Stimulated activated CD8-positive, alpha-beta memory T cell treated with anti-CD3 and anti-CD28 coated beads, Interleukin-4, amount 100 ng/mL, for 48 hours (primary cell): Measurements from ENCODE around the gene PEX1.
A peak's percentile ranks its signal among the peaks of the same experiment; 100 is the strongest.
"Not testable (repeated sequence)": the region's sequence is repeated elsewhere in the genome, so short reads cannot be mapped to it uniquely, and the experiment has no call there.

Experiments
- DNase-seq: peaks from one replicate; pipeline ENCODE4 v3.0.0-alpha.2; 2020

The PEX1 gene

DNA sequence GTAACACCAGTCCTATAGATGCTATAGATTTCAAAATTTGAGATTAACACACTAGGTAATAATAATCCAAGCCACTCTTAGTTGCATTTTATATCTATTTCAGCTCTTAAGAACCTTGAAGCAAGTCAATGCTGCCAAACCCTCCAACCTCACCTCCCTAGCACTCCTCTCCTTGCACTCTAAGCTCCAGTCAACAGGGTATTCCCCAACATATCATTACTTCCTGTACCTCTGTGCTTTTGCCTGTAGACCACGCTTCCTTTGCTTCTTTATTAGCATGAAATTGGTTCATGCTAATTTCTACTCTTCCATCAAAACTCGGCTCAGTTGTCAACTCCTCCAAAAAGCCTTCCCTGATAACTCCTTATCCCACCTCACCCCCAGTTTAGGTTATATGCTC is 24.6 kb downstream of the PEX1 start:
- no peak for DNase-seq

- DNase-seq: no peak
Measured at GRCh38 chr7:92498557-92498956, 29.8 kb downstream of the PEX1 start.

GRCh38 chr7:92496876-92497275 is 31.4 kb downstream of the PEX1 start:
- DNase-seq: no peak

DNA sequence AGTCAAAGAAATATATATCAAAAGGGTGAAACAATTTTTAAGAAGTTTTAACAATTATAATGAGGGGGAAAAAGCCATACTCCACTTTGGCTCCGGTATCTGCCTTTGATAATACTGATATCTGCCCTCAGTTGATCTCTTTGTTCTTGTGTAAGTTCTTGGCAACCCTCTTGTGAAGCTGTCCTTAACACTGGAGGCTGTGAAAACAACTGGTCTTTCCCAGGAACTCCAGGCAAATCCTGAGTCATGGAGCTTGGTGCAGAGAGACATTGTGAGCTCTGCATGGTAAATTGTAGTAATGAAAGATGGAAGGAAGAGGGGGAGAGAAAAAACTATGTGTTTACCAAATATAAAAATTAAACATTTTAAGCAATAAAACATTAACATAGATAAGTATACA is 38.7 kb downstream of the PEX1 start:
- no peak for DNase-seq

GRCh38 chr7:92487804-92488203 is 40.5 kb downstream of the PEX1 start:
- DNase-seq: no peak

- no peak for DNase-seq
Measured at GRCh38 chr7:92485974-92486373, 42.3 kb downstream of the PEX1 start.

GRCh38 chr7:92485267-92485892 is 42.9 kb downstream of the PEX1 start:
- DNase-seq: no peak

DNA sequence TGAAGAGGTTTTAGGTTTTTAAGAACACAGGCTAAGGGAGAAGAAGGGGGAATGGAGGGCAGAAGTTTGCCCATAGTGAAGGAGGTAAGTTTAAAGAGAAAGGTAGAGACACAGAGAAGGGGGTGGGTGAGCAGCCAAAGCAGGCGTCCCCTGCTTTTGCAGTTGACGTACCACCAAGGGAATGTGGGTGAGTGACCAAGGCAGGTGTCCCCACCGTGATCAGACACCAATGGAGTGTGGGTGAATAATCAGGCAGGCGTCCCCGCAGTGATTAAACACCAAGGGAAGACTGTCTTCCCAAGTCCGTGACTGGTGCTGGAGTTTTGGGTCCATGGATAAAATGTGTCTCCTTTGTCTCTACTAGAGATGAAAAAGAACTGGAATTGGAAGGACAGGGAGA is 44.1 kb downstream of the PEX1 start:
- DNase-seq: not testable (repeated sequence)

DNA sequence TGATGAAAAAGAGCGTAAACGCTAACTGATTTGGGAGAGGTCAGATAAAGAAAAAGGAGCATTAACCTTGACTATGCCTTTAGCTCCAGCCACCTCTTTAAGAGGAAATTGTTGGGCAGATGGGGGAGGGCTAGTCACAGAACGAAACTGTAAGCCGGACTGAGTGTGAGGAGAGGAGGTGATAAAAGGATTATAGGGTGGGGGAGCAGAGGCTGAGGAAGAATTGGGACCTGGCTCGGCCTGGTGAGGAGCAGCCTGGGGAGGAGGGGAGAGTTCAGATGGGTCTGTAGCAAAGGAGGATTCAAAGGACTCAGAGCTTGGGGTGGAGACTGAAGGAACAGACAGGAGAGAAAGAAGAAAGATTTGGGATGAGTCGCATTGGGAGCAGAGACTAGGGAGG is 44.7 kb downstream of the PEX1 start:
- DNase-seq: not testable (repeated sequence)

DNA sequence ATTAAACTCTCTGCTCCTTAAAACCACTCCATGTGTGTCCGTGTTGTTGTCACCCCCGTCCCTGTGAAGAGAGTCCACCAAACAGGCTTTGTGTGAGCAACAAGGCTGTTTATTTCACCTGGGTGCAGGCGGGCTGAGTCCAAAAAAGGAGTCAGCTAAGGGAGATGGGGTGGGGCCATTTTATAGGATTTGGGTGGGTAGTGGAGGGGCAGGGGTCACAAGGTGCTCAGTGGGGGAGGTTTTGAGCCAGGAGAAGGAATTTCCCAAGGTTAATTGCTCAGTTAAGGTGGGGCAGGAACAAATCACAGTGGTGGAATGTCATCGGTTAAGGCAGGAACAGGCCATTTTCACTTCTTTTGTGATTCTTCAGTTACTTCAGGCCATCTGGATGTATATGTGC is 49.2 kb downstream of the PEX1 start:
- DNase-seq: not testable (repeated sequence)

GRCh38 chr7:92478711-92479110 is 49.6 kb downstream of the PEX1 start:
- no peak for DNase-seq

- DNase-seq: no peak
Measured at GRCh38 chr7:92478095-92478494, 50.2 kb downstream of the PEX1 start.

DNA sequence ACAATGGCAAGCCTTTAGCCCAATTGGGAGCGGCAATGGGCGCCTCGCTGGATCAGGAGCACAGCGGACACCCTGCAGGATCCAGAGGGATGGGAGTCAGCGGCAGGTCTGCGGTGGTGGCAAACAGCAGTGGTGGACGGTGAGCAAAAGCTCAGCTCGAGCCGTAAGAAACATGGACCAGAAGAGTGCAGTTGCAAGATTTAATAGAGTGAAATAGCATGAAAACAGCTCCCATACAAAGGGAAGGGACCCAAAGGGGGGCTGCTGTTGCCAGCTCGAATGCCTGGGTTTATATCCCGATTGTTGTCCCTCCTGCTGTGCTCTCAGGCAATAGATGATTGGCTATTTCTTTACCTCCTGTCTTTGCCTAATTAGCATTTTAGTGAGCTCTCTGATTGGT is 50.6 kb downstream of the PEX1 start, which contains the start of gene ERVW-1:
ERVW-1 (minus strand) TSS at position 266 of the 400 bp plus-strand sequence. CDS start 7,565 bp downstream, outside the sequence.
- not testable (repeated sequence) for DNase-seq

GRCh38 chr7:92475851-92476590 is 52.3 kb downstream of the PEX1 start:
- not testable (repeated sequence) for DNase-seq

GRCh38 chr7:92475261-92475770 is 53.0 kb downstream of the PEX1 start:
- DNase-seq: not testable (repeated sequence)

DNA sequence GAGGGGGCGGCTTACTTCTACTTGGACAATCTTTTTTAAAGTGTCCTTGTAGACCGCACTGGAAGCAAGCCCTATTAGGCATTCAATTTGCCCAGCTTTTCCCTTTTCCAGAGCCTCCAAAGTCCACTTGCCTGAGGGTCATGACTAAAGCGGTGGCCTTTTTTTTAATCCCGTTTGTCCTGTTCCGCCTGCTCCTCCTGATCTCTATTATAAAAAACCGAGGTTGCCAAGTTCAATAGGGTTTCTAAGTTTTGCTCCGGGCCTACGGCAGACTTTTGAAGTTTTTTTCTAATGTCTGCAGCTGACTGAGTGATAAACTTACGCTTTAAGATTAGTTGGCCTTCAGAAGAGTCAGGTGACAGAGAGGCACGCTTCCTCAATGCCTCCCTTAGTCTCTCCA is 54.3 kb downstream of the PEX1 start:
- DNase-seq: not testable (repeated sequence)

- DNase-seq: not testable (repeated sequence)
Measured at GRCh38 chr7:92468589-92468988, 59.7 kb downstream of the PEX1 start.

- DNase-seq: no peak
Measured at GRCh38 chr7:92466682-92467081, 61.6 kb downstream of the PEX1 start.

- DNase-seq: no peak
Measured at GRCh38 chr7:92464515-92464914, 63.8 kb downstream of the PEX1 start.

GRCh38 chr7:92462560-92462959 is 65.8 kb downstream of the PEX1 start:
- DNase-seq: no peak

DNA sequence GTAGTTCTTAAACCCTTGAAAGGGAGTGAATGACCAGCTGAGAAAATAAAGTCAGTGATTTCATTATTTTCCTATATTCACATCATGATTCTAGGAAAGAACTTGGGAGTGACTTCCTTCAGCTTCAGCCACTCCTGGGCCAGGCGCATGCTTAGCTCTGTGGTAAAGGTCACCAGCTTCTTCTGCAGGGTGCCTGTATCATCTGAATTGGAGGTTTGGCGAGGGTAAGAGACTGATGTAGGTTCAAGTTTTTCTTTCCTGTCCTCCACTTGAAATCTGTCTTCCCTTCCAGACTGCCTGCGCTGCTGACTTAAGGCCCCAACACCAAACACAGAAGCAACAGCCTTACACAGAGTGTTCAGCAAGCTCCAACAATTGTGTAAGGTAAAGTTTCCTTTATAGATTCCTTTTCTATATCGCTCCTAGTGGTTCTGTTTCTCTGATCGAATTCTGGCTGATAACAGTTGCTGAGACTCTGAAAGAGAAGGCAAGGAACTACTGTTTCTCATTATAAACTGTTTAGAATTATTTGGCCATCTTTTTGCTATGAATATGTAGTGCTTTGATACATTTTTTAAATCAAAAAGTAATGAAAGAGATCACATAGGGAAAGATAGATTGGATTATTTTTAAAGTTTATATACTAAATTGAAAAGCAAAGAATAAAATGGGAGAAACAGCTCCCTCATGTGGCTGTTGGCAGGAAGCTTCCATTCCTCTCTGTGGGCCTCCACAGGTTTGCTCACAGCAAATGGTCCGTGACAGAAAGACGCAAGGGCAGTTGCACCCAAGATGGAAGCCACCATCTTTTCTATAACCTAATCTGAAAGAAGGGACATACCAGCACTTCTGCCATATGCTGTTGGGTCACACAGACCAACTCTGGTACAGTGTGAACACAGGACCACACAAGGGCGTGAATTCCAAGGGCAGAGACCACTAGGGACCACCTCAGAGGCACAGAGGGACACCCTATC is 67.0 kb downstream of the PEX1 start:
- DNase-seq: peak; percentile 28

DNA sequence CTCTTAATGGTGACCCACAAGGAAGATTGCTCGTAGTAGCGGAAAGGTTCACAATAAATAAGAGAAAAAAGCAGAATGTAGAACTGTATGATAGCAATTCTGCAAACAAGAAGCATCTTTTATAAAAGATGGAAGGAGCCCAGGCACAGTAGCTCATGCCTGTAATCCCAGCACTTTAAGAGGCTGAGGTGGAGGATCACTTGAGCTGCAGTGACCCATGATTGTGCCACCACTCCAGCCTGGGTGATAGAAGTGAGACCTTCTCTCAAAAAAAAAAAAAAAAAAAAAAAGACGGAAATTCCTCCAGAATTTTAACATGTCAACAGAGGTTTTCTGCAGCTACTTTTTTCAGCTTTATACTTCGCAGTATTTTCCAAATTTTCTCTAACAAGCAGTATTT is 67.8 kb downstream of the PEX1 start:
- no peak for DNase-seq

DNA sequence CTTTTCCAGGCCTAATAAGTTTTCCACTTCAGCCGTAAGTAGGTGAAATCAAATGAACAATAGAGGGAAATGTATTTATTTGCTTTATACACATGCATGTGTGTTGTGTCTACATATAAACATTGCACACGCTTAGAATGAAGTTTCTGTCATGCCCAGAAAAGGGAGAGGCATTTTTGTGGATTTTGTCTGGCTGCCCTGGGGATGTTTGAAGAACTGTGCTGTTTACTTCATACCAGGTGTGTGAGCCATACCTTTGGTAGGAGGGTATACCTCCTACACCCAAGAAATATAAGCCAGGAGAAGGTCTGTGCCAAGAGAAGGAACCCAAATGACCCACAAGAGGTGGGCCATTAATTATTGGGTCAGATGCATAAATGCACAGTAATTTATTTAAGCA is 68.2 kb downstream of the PEX1 start:
- DNase-seq: no peak
